MCF 10A (cell line): ENCODE measurements around the gene PRR33. TPM values are rescaled to one million over a fixed set of nuclear protein-coding genes. Genes with fewer than 3 reads are reported as not detected.
"Not testable (repeated sequence)": the region's sequence is repeated elsewhere in the genome, so short reads cannot be mapped to it uniquely, and the experiment has no call there.

ENCODE experiments used
- BruUV-seq: library from RNA; stranded (reverse); fragments of 400-500 nt; replicated peaks from 2 replicates; lab custom pipeline; 2021; lab: Mats Ljungman, UMichigan
- CTCF ChIA-PET: fragments of 300-600 bp; sonication (Branson Sonifier 250); formaldehyde crosslinking; extraction: SDS; loops from one replicate; lab custom pipeline; 2021; ENCODE audit warnings: antibody characterized with exemption, inconsistent platforms; lab: Yijun Ruan, JAX
- POLR2A ChIA-PET: fragments of 300-600, 350-650 bp; sonication (Branson Sonifier 250); formaldehyde crosslinking; extraction: SDS; loops from one replicate; lab custom pipeline; 2020; ENCODE audit warnings: antibody characterized with exemption, inconsistent platforms; lab: Yijun Ruan, JAX
- DNase-seq: peaks from one replicate; pipeline ENCODE4 v3.0.0-alpha.2; 2018; ENCODE audit not compliant: unreplicated experiment
- H3K27ac Mint-ChIP-seq: one replicate; pipeline ENCODE4 v1.8.0; 2022; ENCODE audit warnings: mild to moderate bottlenecking, low read depth, mixed read lengths; ENCODE audit not compliant: unreplicated experiment
- H3K27me3 Mint-ChIP-seq: one replicate; pipeline ENCODE4 v1.8.0; 2022; ENCODE audit warnings: mixed read lengths; ENCODE audit not compliant: insufficient read depth, unreplicated experiment
- H3K36me3 Mint-ChIP-seq: one replicate; pipeline ENCODE4 v1.8.0; 2022; ENCODE audit warnings: mild to moderate bottlenecking, moderate library complexity, mixed read lengths; ENCODE audit not compliant: insufficient read depth, unreplicated experiment
- H3K4me1 Mint-ChIP-seq: one replicate; pipeline ENCODE4 v1.8.0; 2022; ENCODE audit warnings: mixed read lengths; ENCODE audit not compliant: insufficient read depth, unreplicated experiment
- H3K4me3 Mint-ChIP-seq: one replicate; pipeline ENCODE4 v1.8.0; 2022; ENCODE audit warnings: mild to moderate bottlenecking, moderate library complexity, mixed read lengths; ENCODE audit not compliant: unreplicated experiment
- H3K9me3 Mint-ChIP-seq: one replicate; pipeline ENCODE4 v1.8.0; 2022; ENCODE audit warnings: mixed read lengths; ENCODE audit not compliant: unreplicated experiment
- CTCF ChIP-seq: fragments of 200-600 bp; IDR thresholded peaks from one replicate; pipeline ENCODE4 v1.8.0; 2022; ENCODE audit warnings: antibody characterized with exemption, mild to moderate bottlenecking; ENCODE audit not compliant: unreplicated experiment
- intact Hi-C: fragments of 100-400 bp; cut with micrococcal nuclease; formaldehyde crosslinking; loops from 2 replicates; pipeline ENCODE4 v1.14.1; 2022
- total RNA-seq: library from RNA; stranded (reverse); gene quantifications from 2 replicates; pipeline ENCODE4 v1.2.3, GENCODE V29; 2022

The PRR33 gene
- total RNA-seq, 1 experiment from 2014 or later: not detected

GRCh38 chr11:1876361-1877063, 15.2 kb downstream of the PRR33 start:
- H3K9me3 Mint-ChIP-seq: no peaks in the 10 kb centered on the region

GRCh38 chr11:1875851-1876301, 15.8 kb downstream of the PRR33 start:
- not testable (repeated sequence) for H3K27me3 Mint-ChIP-seq
- intact Hi-C loops: loop anchor here (5.0 kb wide), 1 partner anchor 39 kb away; the partner anchor contains the start of gene TNNI2

More at GRCh38 chr11:1876361-1877063, 15.2 kb downstream of the PRR33 start:
- H3K36me3 Mint-ChIP-seq: no peaks in the 10 kb centered on the region
- ChIA-PET CTCF (interaction anchor here (0.6 to 3.6 kb wide), 26 partner anchors 12 to 544 kb away, joined by 3 to 18 read pairs (median 4); partner anchors contain the start of gene SYT8), POLR2A (interaction anchor here (0.6 to 1.2 kb wide), 6 partner anchors 12 to 224 kb away, joined by 3 to 4 read pairs (median 3); partner anchors contain the start of gene SYT8)
- no peaks in the 10 kb centered on the region for H3K27me3 Mint-ChIP-seq
- peak; percentile 62 for TF ChIP-seq CTCF
- peaks cover 29% of the 10 kb centered on the region for H3K4me1 Mint-ChIP-seq
- no TSS peak for BruUV-seq
- H3K4me3 Mint-ChIP-seq: peak overlapping the region; percentile 73
- peak overlapping the region; percentile 83 for H3K27ac Mint-ChIP-seq
- DNase-seq: peak; percentile 80
- intact Hi-C loops: loop anchor here (5.0 kb wide), 1 partner anchor 39 kb away; the partner anchor contains the start of gene TNNI2

GRCh38 chr11:1875093-1875850, 16.4 kb downstream of the PRR33 start:
- no peaks in the 10 kb centered on the region for H3K36me3 Mint-ChIP-seq
- TF ChIP-seq CTCF: no peak
- peak; percentile 18 for DNase-seq
- H3K9me3 Mint-ChIP-seq: no peaks in the 10 kb centered on the region
- no peak overlapping the region for H3K27ac Mint-ChIP-seq
- ChIA-PET POLR2A (interaction anchor here (0.6 kb wide), 1 partner anchor 48 kb away, joined by 3 read pairs; no protein-coding TSS in a partner anchor), CTCF (interaction anchor here (0.5 to 3.6 kb wide), 10 partner anchors 15 to 673 kb away, joined by 3 to 18 read pairs (median 4); partner anchors contain the start of gene SYT8)
- intact Hi-C loops: loop anchor here (5.0 kb wide), 1 partner anchor 38 kb away; the partner anchor contains the start of gene TNNI2
- H3K4me1 Mint-ChIP-seq: peaks cover 29% of the 10 kb centered on the region
- no peak overlapping the region for H3K4me3 Mint-ChIP-seq
- no TSS peak for BruUV-seq
- H3K27me3 Mint-ChIP-seq: no peaks in the 10 kb centered on the region

More at GRCh38 chr11:1875851-1876301, 15.8 kb downstream of the PRR33 start:
- BruUV-seq, DNase-seq, H3K36me3 Mint-ChIP-seq, H3K9me3 Mint-ChIP-seq: not testable (repeated sequence)
- Mint-ChIP-seq H3K4me3 (peak overlapping the region; percentile 73), H3K4me1 (peaks cover 29% of the 10 kb centered on the region), H3K27ac (peak overlapping the region; percentile 83)
- POLR2A ChIA-PET: interaction anchor here (0.7 to 1.1 kb wide), 3 partner anchors 11 to 223 kb away, joined by 3 to 4 read pairs (median 3); no protein-coding TSS in a partner anchor
- CTCF ChIA-PET: interaction anchor here (0.6 to 3.6 kb wide), 20 partner anchors 12 to 298 kb away, joined by 3 to 18 read pairs (median 4); partner anchors contain the start of gene SYT8

GRCh38 chr11:1874441-1875092, 17.1 kb downstream of the PRR33 start:
- H3K27ac Mint-ChIP-seq, BruUV-seq, H3K27me3 Mint-ChIP-seq, H3K36me3 Mint-ChIP-seq, DNase-seq, H3K4me3 Mint-ChIP-seq, H3K9me3 Mint-ChIP-seq, POLR2A ChIA-PET: not testable (repeated sequence)
- intact Hi-C loops: loop anchor here (5.0 kb wide), 1 partner anchor 37 kb away; the partner anchor contains the start of gene TNNI2
- peaks cover 29% of the 10 kb centered on the region for H3K4me1 Mint-ChIP-seq
- CTCF ChIA-PET: interaction anchor here (0.5 to 3.6 kb wide), 4 partner anchors 14 to 673 kb away, joined by 3 to 18 read pairs (median 4); no protein-coding TSS in a partner anchor

GRCh38 chr11:1873813-1874150, 17.9 kb downstream of the PRR33 start:
- H3K36me3 Mint-ChIP-seq, BruUV-seq, H3K9me3 Mint-ChIP-seq, DNase-seq, CTCF ChIA-PET, POLR2A ChIA-PET, H3K27me3 Mint-ChIP-seq, intact Hi-C loops: not testable (repeated sequence)
- H3K4me3 Mint-ChIP-seq: peak overlapping the region; percentile 11
- peak overlapping the region; percentile 58 for H3K27ac Mint-ChIP-seq
- peaks cover 29% of the 10 kb centered on the region for H3K4me1 Mint-ChIP-seq
